HEK293T (cell line): ENCODE data around the gene ARHGAP26.
"Not testable (repeated sequence)": the region's sequence is repeated elsewhere in the genome, so short reads cannot be mapped to it uniquely, and the experiment has no call there.

ENCODE experiments used
- CTCF ChIA-PET: fragments of 350-600 bp; formaldehyde crosslinking; extraction: SDS; loops from one replicate; lab custom pipeline; 2021; ENCODE audit warnings: antibody characterized with exemption, inconsistent platforms; lab: Yijun Ruan, JAX
- POLR2A ChIA-PET: fragments of 350-600 bp; formaldehyde crosslinking; extraction: SDS; loops from one replicate; lab custom pipeline; 2020; ENCODE audit warnings: antibody characterized with exemption, inconsistent platforms; lab: Yijun Ruan, JAX
- DNase-seq: peaks from one replicate; pipeline ENCODE4 v3.0.0; 2012; ENCODE audit warnings: mixed read lengths; ENCODE audit errors: extremely low spot score
- ARNT ChIP-seq: fragments of 450-650 bp; IDR thresholded peaks from 2 replicates; pipeline ENCODE4 v1.6.1; 2017; ENCODE audit warnings: mild to moderate bottlenecking
- BHLHE40 ChIP-seq: fragments of 450-650 bp; IDR thresholded peaks from 2 replicates; pipeline ENCODE4 v1.6.1; 2016; ENCODE audit warnings: mild to moderate bottlenecking, moderate library complexity, borderline replicate concordance
- CTBP1 ChIP-seq: fragments of 450-650 bp; IDR thresholded peaks from 2 replicates; pipeline ENCODE4 v1.6.1; 2016; ENCODE audit warnings: borderline replicate concordance
- ELF4 ChIP-seq: fragments of 450-650 bp; IDR thresholded peaks from 2 replicates; pipeline ENCODE4 v1.6.1; 2017; ENCODE audit warnings: antibody characterized with exemption
- FOXA1 ChIP-seq: fragments of 450-650 bp; IDR thresholded peaks from 2 replicates; pipeline ENCODE4 v1.6.1; 2016; ENCODE audit warnings: mild to moderate bottlenecking
- FOXK2 ChIP-seq: fragments of 450-650 bp; IDR thresholded peaks from 2 replicates; pipeline ENCODE4 v1.6.1; 2016; ENCODE audit warnings: mild to moderate bottlenecking
- FOXM1 ChIP-seq: fragments of 450-650 bp; IDR thresholded peaks from 2 replicates; pipeline ENCODE4 v1.6.1; 2017; ENCODE audit warnings: mild to moderate bottlenecking, borderline replicate concordance
- HDGF ChIP-seq: fragments of 450-650 bp; IDR thresholded peaks from 2 replicates; pipeline ENCODE4 v1.6.1; 2017; ENCODE audit warnings: antibody characterized with exemption, borderline replicate concordance
- L3MBTL2 ChIP-seq: fragments of 450-650 bp; conservative IDR thresholded peaks from 2 replicates; pipeline ENCODE4 v1.6.1; 2016; ENCODE audit warnings: mild to moderate bottlenecking
- LEF1 ChIP-seq: fragments of 450-650 bp; IDR thresholded peaks from 2 replicates; pipeline ENCODE4 v1.6.1; 2017; ENCODE audit warnings: mild to moderate bottlenecking, borderline replicate concordance
- NFRKB ChIP-seq: fragments of 450-650 bp; IDR thresholded peaks from 2 replicates; pipeline ENCODE4 v1.6.1; 2016; ENCODE audit warnings: mild to moderate bottlenecking, moderate library complexity
- SP1 ChIP-seq: fragments of 450-650 bp; IDR thresholded peaks from 2 replicates; pipeline ENCODE4 v1.6.1; 2017
- SUZ12 ChIP-seq: fragments of 450-650 bp; IDR thresholded peaks from 2 replicates; pipeline ENCODE4 v1.6.1; 2016; ENCODE audit warnings: mild to moderate bottlenecking
- TARDBP ChIP-seq: fragments of 450-650 bp; IDR thresholded peaks from 2 replicates; pipeline ENCODE4 v1.6.1; 2016
- ZNF384 ChIP-seq: fragments of 450-650 bp; IDR thresholded peaks from 2 replicates; pipeline ENCODE4 v1.6.1; 2016
- TF ChIP-seq, protein P1 (sequence below): fragments of 450-650 bp; IDR thresholded peaks from 2 replicates; pipeline ENCODE4 v1.6.1; 2016

Gene ARHGAP26

DNA sequence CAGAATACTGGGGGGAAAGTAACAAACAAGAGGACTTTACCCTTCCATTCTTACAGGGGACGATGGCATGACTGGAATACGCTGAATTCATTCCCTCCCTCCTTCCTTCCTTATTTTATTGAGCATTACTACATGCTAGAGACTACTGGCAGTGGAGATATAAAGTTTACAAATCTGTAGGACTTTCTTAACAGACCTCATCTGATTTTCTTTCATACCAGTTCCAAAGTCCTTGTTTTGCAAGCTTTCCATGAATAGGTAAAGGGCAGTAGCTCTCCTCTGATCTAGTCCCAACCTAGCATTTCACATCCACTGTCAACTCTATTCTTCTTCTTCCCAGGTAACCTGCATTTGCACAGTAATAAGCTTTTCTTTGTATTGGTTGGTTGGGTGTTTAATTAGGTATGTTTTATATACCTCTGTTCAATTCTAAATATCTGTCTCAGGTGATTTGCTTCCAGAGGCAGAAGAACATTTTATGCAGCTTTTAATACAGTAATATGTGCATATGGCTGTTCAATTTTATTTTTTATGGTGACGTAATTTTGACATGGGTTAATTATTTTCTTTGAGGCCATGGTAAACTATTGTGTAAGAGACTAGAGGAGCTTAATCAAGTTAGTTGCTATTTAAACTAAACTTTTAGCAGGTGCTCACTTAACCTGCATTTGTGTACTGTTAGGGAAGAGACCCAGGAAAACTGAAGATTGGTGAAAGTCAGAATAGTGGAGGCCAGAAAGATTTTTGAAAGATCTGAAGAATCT lies 150.9 kb downstream of the ARHGAP26 start:
- CTCF ChIA-PET = interaction anchor here (0.6 to 1.5 kb wide), 6 partner anchors 38 to 1221 kb away, joined by 3 to 4 read pairs (median 3); no protein-coding TSS in a partner anchor
- TF ChIP-seq, protein P1, sequence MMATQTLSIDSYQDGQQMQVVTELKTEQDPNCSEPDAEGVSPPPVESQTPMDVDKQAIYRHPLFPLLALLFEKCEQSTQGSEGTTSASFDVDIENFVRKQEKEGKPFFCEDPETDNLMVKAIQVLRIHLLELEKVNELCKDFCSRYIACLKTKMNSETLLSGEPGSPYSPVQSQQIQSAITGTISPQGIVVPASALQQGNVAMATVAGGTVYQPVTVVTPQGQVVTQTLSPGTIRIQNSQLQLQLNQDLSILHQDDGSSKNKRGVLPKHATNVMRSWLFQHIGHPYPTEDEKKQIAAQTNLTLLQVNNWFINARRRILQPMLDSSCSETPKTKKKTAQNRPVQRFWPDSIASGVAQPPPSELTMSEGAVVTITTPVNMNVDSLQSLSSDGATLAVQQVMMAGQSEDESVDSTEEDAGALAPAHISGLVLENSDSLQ = no peak
- TF ChIP-seq FOXK2 (no peak), LEF1 (no peak), HDGF (no peak), SP1 (no peak), ZNF384 (no peak), FOXM1 (no peak), BHLHE40 (no peak)
- POLR2A ChIA-PET = interaction anchor here (0.6 kb wide), 1 partner anchor 32 kb away, joined by 3 read pairs; no protein-coding TSS in a partner anchor
- no peak for DNase-seq

DNA sequence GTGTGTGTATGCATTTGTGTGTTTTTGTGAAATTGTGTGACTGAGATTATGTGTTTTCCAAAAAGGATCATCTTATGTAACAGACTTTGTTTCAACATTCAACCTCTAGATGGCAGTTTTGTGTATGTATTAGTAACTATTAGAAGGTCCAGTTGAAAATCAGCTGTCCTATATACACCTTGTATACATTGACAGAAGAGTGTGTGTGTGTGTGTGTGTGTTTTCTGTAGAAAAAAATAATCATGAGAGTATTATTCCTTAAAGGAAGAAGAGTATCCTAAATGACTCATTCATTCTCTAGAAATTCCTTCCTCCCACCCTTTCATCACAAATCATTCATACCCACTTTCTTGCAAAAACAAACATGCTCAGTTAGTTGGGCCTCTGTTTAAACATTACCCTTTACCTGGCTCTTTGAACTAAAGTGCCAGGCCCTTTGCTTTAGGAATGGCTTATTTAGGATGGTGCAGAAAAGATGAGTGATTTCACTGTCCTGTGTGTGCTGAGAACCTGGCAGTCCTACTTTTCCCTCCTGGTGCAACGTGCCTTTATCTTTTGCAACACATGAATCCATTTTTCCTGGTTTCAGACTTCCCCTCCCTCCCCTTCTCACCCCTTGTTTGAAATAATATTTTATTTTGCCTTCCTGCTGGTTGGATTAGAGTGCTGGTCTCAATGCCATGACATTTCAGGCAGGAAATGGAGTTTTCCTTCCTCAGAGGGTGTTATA lies 152.2 kb downstream of the ARHGAP26 start:
- TF ChIP-seq FOXA1 (no peak), FOXK2 (no peak), SP1 (no peak), BHLHE40 (no peak), NFRKB (no peak), ARNT (no peak), TARDBP (no peak), SUZ12 (no peak), ELF4 (no peak), L3MBTL2 (no peak), ZNF384 (no peak), LEF1 (no peak), HDGF (no peak), CTBP1 (no peak), FOXM1 (no peak)
- TF ChIP-seq, protein P1 = no peak

DNA sequence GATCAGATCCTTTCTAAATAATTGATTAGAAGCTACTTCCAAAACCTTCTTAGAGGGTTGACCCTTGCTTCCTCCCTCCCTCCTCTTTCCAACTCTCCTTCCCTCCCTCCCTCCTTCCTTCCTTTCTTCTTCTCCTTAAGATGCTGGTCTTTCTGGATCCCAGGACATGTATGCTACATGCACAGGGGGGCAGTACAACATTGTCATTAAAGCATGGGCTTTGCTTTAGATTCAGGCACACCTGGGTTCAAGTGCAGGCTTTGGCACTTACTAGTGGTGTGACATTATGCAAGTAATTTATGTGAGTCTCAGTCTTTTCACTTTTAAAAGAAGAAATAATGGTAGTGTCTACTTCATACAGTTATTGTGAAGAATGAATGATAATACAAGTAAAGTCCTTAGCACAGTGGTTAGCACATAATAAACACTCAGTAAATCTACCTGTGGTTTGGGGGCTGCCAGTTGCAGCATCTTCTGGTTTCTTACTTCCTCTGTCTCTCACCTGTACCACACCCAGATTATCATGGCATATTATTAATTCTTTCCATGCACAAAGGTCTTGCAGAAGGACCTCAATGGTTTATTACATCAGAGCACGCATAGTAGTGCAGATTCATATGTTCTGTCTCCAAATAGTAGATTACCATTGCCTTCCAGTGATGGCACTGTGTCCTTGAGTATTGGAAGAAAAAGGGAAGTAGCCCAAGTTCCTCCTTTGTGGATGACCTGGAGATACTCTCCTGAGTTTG lies 154.1 kb downstream of the ARHGAP26 start:
- DNase-seq = no peak

More for the DNA sequence above, 152.2 kb downstream of the ARHGAP26 start:
- peak; percentile 13 for DNase-seq
- ChIA-PET POLR2A (interaction anchor here (1.0 kb wide), 1 partner anchor 9 kb away, joined by 3 read pairs; no protein-coding TSS in a partner anchor), CTCF (interaction anchor here (0.6 to 0.9 kb wide), 4 partner anchors 34 to 112 kb away, joined by 3 to 4 read pairs (median 4); no protein-coding TSS in a partner anchor)

DNA sequence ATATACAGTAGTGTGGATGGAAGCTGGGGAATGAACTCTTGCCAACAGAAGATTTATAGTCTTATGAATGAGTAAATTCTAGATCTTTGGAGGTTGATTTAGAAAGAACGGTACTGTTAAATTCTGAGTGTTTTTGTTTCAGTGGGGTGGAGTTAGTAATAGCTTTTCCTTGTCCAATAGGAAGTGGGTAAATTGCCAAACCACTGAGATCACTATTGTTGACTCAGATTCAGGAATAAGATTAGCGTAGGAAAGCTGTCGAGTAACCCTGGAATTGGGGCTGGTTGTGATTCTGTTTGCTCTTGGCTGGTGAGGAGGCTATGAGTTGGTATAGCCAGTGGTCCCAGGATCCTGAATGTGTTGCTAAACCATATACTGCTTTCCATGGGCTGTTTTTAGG lies 155.6 kb downstream of the ARHGAP26 start:
- TF ChIP-seq HDGF (no peak), SP1 (no peak), TARDBP (no peak), FOXA1 (no peak), CTBP1 (no peak), LEF1 (no peak), SUZ12 (no peak), NFRKB (no peak), FOXM1 (no peak), ZNF384 (no peak), BHLHE40 (no peak), FOXK2 (no peak), ELF4 (no peak), ARNT (no peak)
- ChIA-PET POLR2A (no interaction called here), CTCF (interaction anchor here (0.7 to 1.3 kb wide), 4 partner anchors 37 to 40 kb away, joined by 4 to 5 read pairs (median 4); no protein-coding TSS in a partner anchor)
- no peak for DNase-seq

More for the DNA sequence above, 154.1 kb downstream of the ARHGAP26 start:
- ChIA-PET CTCF (no interaction called here), POLR2A (no interaction called here)
- TF ChIP-seq FOXM1 (no peak), ARNT (no peak), TARDBP (no peak), SUZ12 (no peak), L3MBTL2 (no peak), HDGF (no peak)
- TF ChIP-seq, protein P1 = no peak

DNA sequence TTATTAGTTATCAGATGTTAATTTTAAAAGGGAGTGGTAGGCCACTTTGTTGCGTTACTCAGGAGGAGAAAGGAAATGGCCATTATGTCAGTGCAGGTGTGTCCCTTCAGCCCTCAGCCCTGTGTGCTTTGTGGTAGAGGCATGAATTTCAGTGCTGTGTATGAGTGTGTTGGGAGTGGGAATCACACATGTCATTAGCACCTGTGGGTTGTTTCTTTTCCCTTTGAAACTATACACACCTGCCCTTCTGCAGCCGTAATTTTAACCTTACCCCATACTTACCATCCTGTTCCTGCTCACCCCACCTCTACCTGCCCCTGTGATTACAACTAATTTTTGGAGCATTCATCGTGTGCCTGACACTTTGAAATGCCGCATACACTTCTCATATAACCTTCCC lies 156.4 kb downstream of the ARHGAP26 start:
- ChIA-PET CTCF (interaction anchor here (0.6 to 1.3 kb wide), 3 partner anchors 36 to 212 kb away, joined by 3 to 5 read pairs (median 4); no protein-coding TSS in a partner anchor), POLR2A (no interaction called here)

DNA sequence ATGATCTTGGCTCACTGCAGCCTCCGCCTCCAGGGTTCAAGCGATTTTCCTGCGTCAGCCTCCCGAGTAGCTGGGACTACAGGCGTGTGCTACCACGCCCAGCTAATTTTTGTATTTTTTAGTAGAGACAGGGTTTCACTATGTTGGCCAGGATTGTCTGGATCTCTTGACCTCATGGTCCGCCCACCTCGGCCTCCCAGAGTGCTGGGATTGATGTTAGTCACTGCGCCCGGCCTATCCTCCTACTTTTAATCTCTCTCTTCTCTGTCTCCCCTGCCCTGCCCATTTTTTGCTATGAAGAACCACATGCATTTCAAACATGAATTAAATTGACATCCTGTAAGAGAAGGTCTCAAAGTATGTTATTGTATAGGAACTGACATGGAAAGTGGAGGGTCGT lies 158.8 kb downstream of the ARHGAP26 start:
- CTCF ChIA-PET = interaction anchor here (0.6 kb wide), 1 partner anchor 154 kb away, joined by 3 read pairs; no protein-coding TSS in a partner anchor
- DNase-seq, POLR2A ChIA-PET: not testable (repeated sequence)

More for the DNA sequence above, 156.4 kb downstream of the ARHGAP26 start:
- DNase-seq = no peak
- TF ChIP-seq SUZ12 (no peak), FOXK2 (no peak), CTBP1 (no peak), L3MBTL2 (no peak), NFRKB (no peak), ARNT (no peak), FOXM1 (no peak), HDGF (no peak), TARDBP (no peak)
